DOHH2 (cell line): ENCODE data around the gene ADARB1.

Source experiments
- H3F3A ChIP-seq: fragments of 200-600 bp; sonication (generic), shearing (Covaris generic); 2 replicates; pipeline ENCODE4 v1.6.0; 2016; ENCODE audit warnings: antibody characterized with exemption, mild to moderate bottlenecking; ENCODE audit not compliant: control insufficient read depth, insufficient read depth
- H3K27ac ChIP-seq: fragments of 200-600 bp; sonication (generic); 2 replicates; pipeline ENCODE4 v1.5.1; 2014; ENCODE audit warnings: low read depth, mild to moderate bottlenecking, low read length, moderate library complexity
- H3K27me3 ChIP-seq: fragments of 200-600 bp; sonication (generic); 2 replicates; pipeline ENCODE4 v1.6.1; 2014; ENCODE audit warnings: mild to moderate bottlenecking, low read length, mixed read lengths; ENCODE audit not compliant: control insufficient read depth
- H3K36me3 ChIP-seq: fragments of 200-600 bp; sonication (generic); 2 replicates; pipeline ENCODE4 v1.6.1; 2014; ENCODE audit warnings: mild to moderate bottlenecking, low read length, moderate library complexity, mixed read lengths; ENCODE audit not compliant: control insufficient read depth
- H3K4me1 ChIP-seq: fragments of 200-600 bp; sonication (generic); 2 replicates; pipeline ENCODE4 v1.6.1; 2014; ENCODE audit warnings: mild to moderate bottlenecking, low read length, mixed read lengths; ENCODE audit not compliant: control insufficient read depth
- H3K4me2 ChIP-seq: fragments of 200-600 bp; sonication (generic); 2 replicates; pipeline ENCODE4 v1.6.0; 2014; ENCODE audit warnings: mild to moderate bottlenecking, low read length, moderate library complexity
- H3K4me3 ChIP-seq: fragments of 200-600 bp; sonication (generic); 2 replicates; pipeline ENCODE4 v1.5.1; 2014; ENCODE audit warnings: mild to moderate bottlenecking, low read length, mixed read lengths
- H3K79me2 ChIP-seq: fragments of 200-600 bp; sonication (generic); 2 replicates; pipeline ENCODE4 v1.6.1; 2014; ENCODE audit warnings: mild to moderate bottlenecking, low read length, mixed read lengths; ENCODE audit not compliant: control insufficient read depth
- H3K9me2 ChIP-seq: fragments of 200-600 bp; sonication (generic); replicated peaks from 2 replicates; pipeline ENCODE4 v1.6.1; 2014; ENCODE audit warnings: mild to moderate bottlenecking, low read length, mixed read lengths; ENCODE audit not compliant: control insufficient read depth
- H3K9me3 ChIP-seq: fragments of 200-600 bp; sonication (generic); 2 replicates; pipeline ENCODE4 v1.6.1; 2014; ENCODE audit warnings: antibody characterized with exemption, low read length, mixed read lengths; ENCODE audit not compliant: control insufficient read depth, insufficient read depth
- H4K20me1 ChIP-seq: fragments of 200-600 bp; sonication (generic); 2 replicates; pipeline ENCODE4 v1.6.0; 2014; ENCODE audit warnings: low read depth, mild to moderate bottlenecking, antibody characterized with exemption, low read length, moderate library complexity; ENCODE audit not compliant: control insufficient read depth, insufficient read depth
- CTCF ChIP-seq: fragments of 200-600 bp; sonication (generic); IDR thresholded peaks from one replicate; pipeline ENCODE4 v1.5.1; 2014; ENCODE audit warnings: antibody characterized with exemption, mild to moderate bottlenecking, low read depth, low read length; ENCODE audit not compliant: poor library complexity, severe bottlenecking
- EZH2phosphoT487 ChIP-seq: fragments of 200-600 bp; sonication (generic); IDR thresholded peaks from 2 replicates; pipeline ENCODE4 v1.6.1; 2017; ENCODE audit warnings: borderline replicate concordance, mild to moderate bottlenecking, antibody characterized with exemption, low read length, moderate library complexity, mixed read lengths

The ADARB1 gene

GRCh38 chr21:45224189-45224938 lies 150.0 kb downstream of the ADARB1 start:
- Histone ChIP-seq H3K27me3 (peaks cover 3% of the 10 kb centered on the region; the same call in 1 of the 2 replicates), H3K27ac (no peak overlapping the region), H3K9me2 (no peaks in the 10 kb centered on the region), H4K20me1 (no peaks in the 10 kb centered on the region), H3K4me1 (no peaks in the 10 kb centered on the region), H3K4me2 (no peak overlapping the region), H3K36me3 (no peaks in the 10 kb centered on the region), H3F3A (no peaks in the 10 kb centered on the region), H3K9me3 (no peaks in the 10 kb centered on the region), H3K79me2 (no peaks in the 10 kb centered on the region), H3K4me3 (no peak overlapping the region)
- TF ChIP-seq EZH2phosphoT487 = no peak
- TF ChIP-seq CTCF = no peak

DNA sequence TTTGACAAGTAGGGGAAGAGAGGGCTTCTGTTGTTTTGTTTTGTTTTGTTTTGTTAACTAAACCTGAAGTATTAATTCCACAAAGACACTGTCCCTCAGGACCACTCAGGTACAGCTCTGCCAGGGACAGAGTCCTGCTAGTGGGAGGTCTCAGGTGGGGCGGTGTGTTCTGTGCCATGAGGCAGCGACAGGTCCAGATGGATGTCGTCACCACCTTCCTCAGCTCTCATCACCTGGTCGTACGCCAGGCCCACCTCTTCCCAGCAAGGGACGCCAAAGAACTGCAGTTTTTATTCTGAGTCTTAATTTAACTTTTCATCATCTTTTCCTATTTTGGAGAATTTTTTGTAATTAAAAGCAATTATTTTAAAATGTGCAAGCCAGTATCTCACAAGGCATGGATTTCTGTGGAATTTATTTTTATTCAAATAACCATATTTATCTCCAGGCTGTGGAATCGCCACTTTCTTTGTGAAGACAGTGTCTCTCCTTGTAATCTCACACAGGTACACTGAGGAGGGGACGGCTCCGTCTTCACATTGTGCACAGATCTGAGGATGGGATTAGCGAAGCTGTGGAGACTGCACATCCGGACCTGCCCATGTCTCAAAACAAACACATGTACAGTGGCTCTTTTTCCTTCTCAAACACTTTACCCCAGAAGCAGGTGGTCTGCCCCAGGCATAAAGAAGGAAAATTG lies 150.8 kb downstream of the ADARB1 start:
- no peaks in the 10 kb centered on the region for H3K36me3 ChIP-seq
- H3K27ac ChIP-seq = no peak overlapping the region
- H3K4me3 ChIP-seq = no peak overlapping the region
- H3K4me1 ChIP-seq = no peaks in the 10 kb centered on the region
- no peaks in the 10 kb centered on the region for H3K9me3 ChIP-seq
- no peaks in the 10 kb centered on the region for H3K9me2 ChIP-seq
- no peaks in the 10 kb centered on the region for H3F3A ChIP-seq
- no peaks in the 10 kb centered on the region for H4K20me1 ChIP-seq
- H3K79me2 ChIP-seq = no peaks in the 10 kb centered on the region
- H3K27me3 ChIP-seq = peaks cover 3% of the 10 kb centered on the region; the same call in 1 of the 2 replicates
- H3K4me2 ChIP-seq = no peak overlapping the region
- no peak for TF ChIP-seq CTCF
- TF ChIP-seq EZH2phosphoT487 = no peak

GRCh38 chr21:45225741-45226327 lies 151.5 kb downstream of the ADARB1 start:
- H3F3A ChIP-seq = no peaks in the 10 kb centered on the region
- no peak overlapping the region for H3K4me2 ChIP-seq
- H3K79me2 ChIP-seq = no peaks in the 10 kb centered on the region
- no peaks in the 10 kb centered on the region for H3K9me2 ChIP-seq
- H4K20me1 ChIP-seq = no peaks in the 10 kb centered on the region
- no peak overlapping the region for H3K27ac ChIP-seq
- TF ChIP-seq CTCF (no peak), EZH2phosphoT487 (no peak)
- H3K4me3 ChIP-seq = no peak overlapping the region
- no peaks in the 10 kb centered on the region for H3K9me3 ChIP-seq
- H3K27me3 ChIP-seq = peaks cover 3% of the 10 kb centered on the region; the same call in 1 of the 2 replicates
- no peaks in the 10 kb centered on the region for H3K36me3 ChIP-seq
- no peaks in the 10 kb centered on the region for H3K4me1 ChIP-seq
